GM10847 (cell line): ENCODE measurements around the gene PTPN1.

ENCODE experiments used
- POLR2A ChIP-seq: IDR thresholded peaks from 2 replicates; pipeline ENCODE4 v1.6.1; 2011; ENCODE audit not compliant: insufficient read length; ENCODE audit errors: extremely low read depth

Gene PTPN1

DNA sequence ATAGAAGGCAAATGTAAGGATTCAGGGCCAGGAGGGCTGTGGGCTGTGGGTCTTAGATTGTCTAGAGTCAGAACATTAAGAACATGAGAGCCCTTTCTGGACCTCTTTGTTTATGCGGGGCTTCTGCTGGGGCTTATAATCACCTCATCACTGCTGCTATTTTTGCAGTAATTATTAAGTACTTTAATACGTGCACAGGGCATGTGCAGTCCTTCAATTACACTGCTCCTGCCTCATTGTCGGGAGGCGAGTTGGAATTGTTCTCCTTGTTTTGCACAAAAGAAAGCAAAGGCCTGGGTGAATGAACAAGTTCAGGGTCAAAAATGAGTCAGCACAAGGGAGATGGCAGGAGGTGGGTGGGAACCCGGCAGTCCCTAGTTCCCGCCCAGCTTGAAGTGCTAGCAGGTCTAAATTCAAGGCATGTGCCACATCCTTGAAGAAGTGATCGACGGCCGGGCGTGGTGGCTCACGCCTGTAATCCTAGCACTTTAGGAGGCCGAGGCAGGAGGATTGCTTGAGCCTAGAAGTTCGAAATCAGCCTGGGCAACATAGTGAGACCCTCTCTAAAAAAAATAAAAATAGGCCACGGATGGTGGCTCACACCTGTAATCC lies 34.4 kb upstream of the PTPN1 start:
- TF ChIP-seq POLR2A = no peak

DNA sequence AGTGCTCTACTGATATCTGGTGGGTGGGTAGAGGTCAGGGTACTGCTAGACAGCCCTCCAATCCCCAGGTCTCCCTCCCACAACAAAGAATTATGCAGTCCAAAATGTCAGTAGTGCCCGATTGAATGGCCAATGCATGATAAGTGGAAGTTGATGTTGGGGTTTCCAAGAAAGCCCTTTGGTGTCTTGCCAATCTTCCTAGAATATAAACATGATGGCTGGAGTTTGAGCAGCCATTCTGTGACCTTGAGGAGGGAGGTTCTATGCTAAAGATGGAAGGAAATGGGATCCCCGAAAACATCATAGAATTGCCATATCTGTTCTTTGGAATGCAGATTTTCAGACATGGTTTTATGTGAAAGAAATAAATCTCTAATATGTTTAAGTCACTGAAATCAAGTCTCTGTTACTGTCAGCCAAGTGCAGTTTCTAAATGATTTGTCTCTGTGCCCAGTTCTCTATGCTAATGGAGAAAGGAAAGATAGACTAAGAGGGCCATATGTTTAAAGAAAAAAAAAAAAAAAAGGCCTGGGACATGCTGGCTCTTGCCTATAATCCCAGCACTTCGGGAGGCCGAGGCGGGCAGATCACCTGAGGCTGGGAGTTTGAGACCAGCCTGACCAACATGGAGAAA lies 32.8 kb upstream of the PTPN1 start:
- no peak for TF ChIP-seq POLR2A

DNA sequence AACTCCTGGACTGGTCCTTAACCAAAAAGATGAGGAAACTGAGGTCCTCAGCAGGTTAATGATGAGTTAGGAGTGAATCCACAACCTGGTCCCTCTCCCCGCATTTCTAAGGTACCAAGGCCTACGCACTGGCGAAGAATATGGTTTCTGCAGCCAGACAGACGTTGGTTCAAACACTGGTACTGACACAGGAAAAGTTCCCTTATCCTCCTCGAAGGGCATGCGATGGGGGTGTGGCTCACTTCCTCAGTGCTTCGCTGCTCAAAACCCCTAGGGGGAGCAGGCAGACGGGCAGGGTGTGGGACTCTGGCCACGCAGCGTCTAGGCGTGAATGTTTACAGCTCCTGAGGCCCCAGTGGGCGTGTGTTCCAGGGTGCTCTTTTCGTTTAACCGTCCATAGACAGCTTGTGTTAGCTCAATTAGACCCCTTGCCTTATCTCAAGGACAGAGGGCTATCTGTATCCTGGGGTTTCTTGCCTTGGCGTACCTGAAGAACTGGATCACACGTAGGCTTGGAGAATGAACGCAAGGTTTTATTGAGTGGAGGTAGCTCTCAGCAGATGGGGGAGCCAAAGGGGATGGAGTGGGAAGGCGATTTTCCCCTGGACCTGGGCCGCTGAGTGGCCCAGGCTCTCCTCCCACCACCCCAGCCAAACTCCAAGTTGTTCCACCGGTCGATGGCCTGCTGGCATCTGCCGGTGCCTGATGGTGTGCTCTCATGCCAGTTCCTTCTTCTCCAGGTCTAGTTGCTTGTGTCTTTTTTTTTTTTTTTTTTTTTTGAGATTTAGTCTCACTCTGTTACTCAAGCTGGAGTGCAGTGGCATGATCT lies 31.8 kb upstream of the PTPN1 start:
- TF ChIP-seq POLR2A = no peak

DNA sequence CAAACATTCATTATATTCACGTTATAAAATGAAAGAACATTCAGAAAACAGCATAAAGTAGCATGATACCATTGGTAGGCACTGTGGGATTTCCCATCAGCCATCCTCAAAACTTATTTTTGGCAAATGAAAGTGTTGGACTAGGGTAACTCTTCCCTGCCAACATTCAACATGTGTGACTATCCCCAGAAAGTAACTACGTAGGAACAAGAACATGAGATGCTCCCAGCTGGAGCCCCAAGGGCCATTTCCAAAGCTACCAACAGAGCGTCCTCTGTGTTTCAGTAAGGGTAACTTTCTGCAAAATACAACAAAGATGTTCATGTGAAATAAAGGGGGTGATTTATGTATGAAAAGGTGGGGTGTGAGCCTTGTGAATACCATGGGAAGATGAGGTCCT lies 28.4 kb upstream of the PTPN1 start:
- no peak for TF ChIP-seq POLR2A

DNA sequence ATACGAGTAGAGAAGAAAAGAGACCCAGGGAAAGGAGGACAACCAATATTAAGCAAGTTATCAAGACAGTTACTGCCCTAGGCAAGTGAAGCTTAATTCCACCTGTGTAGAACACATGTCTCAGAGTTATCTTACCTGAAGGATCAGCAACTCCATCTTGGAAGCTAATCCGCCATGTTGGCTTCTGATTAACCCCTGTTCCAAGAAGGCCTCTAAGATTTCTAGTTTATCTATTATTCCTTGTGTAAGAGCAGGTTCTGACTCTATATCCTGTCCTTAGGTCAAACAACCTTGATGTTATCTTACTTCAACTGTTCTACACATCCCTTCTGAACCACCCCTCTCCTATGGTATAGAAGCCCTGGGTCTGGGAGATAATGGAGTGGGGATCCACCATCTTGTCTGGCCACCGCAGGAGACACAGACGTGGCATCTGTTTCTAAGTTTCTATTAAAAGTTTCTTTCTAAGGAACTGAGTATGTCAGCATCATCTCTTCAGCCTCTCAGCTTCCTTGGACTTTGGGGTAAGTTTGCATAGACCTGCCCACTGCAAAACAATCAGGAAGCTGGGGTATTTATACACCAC lies 27.7 kb upstream of the PTPN1 start:
- TF ChIP-seq POLR2A = no peak

DNA sequence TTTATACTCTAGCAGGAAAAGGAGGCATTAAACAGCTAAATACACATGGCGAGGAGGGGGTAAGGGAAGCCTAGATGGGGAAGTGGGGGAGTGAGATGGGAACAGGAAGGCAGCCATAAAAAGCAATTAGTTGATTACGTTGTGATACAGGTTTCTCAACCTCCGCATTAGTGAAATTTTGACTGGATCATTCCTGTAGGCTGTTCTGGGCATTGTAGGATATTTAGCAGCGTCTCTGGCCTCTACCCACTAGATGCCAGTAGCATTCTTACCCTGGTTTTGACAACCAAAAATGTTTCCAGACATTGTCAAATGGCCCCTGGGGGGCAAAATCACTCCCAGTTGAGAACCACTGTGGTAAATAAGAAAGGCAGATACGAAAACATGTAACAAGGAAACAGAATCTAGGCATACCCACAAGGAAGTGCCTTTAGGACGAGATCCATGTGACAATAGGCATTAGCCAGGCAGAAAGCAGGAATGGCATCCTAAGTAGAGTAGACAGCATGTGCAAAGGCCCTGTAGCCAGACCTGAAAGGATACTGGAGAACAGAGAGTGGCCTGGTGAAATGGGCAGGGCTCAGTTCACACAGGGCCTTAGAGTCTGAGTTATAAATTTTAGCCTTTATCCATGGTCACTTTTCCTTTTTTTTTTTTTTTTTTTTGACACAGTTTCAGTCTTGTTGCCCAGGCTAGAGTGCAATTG lies 25.8 kb upstream of the PTPN1 start:
- TF ChIP-seq POLR2A = no peak

DNA sequence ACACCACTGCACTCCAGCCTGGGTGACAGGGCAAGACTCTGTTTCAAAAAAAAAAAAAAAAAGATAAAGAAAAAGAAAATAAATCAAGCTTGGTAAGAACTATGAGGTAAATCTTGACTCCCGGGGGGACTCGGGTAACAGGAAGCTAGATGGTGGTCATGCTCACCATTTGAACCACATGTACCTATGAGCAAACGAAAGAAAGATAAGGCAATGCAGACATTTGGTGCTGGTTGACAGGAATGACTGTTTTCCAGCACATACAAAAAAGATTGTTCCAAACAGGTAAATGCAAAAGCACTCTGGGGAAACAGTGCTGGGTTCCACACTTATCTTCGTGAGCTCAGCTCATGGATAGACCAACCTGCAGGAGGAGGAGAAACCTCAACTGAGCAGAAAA lies 22.8 kb upstream of the PTPN1 start:
- no peak for TF ChIP-seq POLR2A

DNA sequence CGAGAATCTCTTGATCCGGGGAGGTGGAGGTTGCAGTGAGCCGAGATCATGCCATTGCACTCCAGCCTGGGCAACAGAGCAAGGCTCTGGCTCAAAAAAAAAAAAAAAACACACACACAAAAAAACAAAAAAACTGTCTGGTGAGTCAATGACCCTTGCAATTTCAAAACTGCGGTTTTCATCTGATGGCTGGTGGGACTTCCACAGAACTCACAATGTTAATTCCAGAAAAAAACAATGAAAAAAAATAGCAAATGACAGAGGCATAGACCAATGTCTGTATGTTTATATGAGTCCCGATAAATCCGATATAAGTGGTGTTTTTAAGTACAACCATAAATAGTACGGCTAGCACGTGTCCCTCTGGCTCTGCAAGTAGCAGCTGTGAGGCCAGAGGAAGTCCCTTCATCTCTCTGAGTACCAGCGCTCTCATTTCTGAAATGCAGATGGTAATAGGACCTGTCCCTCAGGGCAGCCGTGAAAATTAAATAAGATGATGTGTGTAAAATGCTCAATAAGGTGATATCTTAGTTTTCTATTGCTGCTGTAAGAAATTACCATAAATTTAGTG lies 21.9 kb upstream of the PTPN1 start:
- TF ChIP-seq POLR2A = no peak

DNA sequence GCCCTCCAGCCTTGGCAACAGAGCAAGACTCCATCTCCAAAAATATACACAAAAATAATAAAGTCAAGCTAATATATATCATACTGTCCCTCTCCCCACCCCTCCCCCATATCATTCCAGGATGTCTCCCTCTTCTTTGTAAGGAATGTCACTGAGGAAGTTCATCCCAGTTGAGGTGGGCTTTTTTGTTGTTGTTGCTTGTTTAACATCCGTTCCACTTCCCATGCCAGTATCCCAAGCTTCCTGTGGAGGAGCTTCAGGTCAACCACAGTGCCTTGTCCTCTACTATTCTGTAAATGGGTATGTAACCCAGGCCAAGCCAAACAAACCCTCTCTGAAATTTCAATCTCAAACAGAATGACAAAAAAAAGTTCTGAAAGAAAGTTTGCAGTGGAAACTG lies 19.0 kb upstream of the PTPN1 start:
- TF ChIP-seq POLR2A = no peak

DNA sequence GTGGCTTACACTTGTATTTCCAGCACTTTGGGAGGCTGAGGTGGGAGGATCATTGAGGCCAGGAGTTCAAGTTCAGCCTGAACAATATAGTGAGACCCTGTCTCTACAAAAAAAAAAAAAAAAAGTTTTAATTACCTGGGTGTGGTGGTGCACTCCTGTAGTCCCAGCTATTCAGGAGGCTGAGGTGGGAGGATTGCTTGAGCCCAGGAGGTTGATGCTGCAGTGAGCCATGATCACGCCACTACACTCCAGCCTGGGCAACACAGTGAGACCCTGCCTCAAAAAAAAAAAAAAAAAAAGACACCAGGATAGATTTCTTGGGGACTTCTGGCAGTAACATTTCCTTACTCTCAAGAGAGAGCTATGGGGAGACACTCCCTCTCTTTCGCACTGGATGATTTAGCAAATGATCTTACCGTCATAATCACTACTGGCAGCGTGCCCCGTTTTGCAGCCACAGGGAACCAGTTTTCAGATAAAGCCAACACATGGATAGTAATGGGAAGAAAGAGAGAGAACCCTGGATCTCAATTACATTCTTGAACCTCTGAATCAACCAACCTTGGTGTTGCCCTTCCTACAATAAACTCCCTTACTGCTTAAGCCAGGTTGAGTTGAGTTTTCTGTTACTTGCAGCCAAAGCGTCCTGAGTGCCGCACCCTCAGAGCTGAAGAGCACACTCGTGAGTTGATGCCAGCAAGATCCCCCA lies 18.1 kb upstream of the PTPN1 start:
- no peak for TF ChIP-seq POLR2A

DNA sequence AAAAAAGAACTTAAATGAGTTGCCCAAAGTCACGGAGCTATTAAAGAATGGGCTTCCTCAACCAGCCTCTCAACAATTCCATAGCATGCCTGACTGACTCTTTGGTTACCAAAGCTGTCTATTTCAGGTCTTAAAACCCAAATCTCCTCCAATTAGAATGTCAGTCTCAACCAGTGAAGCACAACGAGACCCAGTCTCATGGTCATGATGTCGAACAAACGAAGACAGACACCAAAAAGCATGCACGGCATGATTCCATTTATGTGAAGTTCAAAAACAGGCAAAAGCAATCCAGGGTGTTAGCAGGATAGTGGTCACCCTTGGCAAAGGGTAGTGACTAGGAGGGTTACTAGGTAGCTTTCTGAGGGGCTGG lies 16.3 kb upstream of the PTPN1 start:
- TF ChIP-seq POLR2A = no peak

DNA sequence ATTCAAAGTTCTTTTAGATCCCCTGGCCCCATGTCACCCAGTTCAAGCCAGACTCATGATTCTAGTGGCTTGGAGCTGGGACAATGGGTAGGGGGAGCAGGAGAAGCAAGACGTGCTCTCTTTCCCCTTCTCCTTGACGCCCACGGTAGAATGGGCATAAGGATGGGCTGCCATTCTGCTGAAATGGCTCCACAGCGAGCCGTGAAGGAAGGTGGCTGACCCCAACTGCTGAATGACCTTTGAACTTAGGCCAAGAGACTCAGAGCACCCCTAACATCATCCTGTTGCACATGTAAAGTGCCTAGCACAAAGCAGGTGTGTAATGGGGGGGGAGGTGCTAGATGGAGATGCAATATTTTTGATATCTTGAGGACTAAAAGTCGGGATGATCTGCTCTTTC lies 15.8 kb upstream of the PTPN1 start:
- TF ChIP-seq POLR2A = no peak

DNA sequence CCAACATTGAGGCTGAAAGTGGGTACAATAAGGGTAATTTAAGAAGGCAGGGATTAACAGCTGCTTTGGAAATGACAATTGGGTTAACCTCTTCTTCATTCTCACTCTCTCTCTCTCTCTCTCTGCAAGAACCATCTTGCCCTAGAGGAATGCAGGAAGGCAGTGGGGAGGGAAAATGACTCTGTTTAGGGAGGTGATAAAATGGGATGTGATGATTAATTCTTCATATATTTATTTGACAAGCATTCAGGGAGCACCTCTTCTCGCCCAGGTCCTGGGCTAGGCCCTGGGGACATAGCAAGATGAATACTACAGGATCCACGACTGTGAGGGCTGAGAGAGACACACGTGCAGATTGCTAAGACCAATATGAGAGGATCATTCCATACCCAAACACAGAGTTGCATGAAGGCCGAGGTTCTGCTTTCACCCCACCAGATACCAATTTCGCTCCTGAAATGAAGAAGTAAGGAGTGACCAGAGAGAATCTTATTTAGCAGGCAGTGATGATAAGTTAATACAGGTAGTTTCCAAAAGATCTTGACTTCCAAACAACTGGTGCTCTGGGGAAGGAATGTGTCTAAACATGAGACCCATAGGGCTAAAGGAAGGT lies 13.3 kb upstream of the PTPN1 start:
- no peak for TF ChIP-seq POLR2A

DNA sequence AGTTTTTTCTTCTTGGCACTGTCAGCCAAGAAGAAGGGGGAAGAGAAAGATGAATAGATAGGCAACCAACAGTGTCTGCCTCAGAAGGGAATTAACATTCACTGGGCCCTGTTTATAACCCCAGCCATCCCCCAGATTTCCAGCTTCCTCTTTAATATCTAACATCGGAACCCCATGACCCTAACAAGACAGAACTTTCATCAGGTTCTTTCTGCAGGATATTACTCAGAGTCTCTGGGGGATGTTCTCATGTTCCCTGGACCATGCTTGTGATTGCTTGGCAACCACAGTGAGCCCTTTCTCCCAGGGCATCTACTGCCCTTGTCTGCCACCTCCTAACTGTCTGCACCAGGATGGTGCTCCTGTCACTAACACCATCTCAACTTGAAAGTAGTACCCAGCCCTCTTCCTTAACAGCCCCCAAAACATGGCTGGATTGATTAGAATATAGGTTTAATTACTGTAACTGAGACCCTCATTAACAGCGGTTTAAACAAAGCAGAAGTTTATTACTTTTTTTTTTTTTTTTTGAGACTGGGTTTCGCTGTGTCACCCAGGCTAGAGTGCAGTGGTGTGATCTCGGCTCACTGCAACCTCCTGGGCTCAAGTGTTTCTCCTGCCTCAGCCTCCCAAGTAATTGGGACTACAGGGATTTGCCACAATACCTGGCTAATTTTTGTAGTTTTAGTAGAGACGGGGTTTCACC lies 12.0 kb upstream of the PTPN1 start:
- TF ChIP-seq POLR2A = no peak

DNA sequence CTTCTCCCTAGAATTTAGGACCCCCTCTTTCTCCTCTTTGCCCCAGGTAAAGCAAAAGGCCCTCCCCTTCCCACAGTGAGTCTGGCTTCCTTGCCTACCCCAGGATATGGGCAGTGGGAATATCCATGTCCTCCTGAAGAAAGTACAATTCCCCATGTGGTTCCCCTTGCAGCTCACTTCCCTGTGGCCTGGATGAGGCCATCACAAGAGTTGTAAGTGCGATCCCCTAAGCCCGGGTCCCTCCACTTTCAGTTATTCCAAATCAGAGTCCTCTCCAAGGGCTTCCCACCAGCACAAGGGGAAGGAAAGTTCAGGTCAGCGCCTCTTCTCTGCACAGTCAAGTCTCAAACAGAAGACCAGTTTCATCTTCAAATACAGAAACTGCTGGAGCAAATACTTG lies 10.2 kb upstream of the PTPN1 start:
- no peak for TF ChIP-seq POLR2A
